ENCODE results near the gene CERS6.
"Not testable (repeated sequence)": the region's sequence is repeated elsewhere in the genome, so short reads cannot be mapped to it uniquely, and the experiment has no call there.

CERS6 gene, protein sequence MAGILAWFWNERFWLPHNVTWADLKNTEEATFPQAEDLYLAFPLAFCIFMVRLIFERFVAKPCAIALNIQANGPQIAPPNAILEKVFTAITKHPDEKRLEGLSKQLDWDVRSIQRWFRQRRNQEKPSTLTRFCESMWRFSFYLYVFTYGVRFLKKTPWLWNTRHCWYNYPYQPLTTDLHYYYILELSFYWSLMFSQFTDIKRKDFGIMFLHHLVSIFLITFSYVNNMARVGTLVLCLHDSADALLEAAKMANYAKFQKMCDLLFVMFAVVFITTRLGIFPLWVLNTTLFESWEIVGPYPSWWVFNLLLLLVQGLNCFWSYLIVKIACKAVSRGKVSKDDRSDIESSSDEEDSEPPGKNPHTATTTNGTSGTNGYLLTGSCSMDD

GRCh38 chr2:168455645-168456520, at the start of gene CERS6:
Gene CERS6, plus strand, starts transcription at chr2:168456272. Its CDS starts 177 bp downstream, at chr2:168456449.
- DNase-seq (ENCODE audit: low read depth), result peak; percentile 62

DNA sequence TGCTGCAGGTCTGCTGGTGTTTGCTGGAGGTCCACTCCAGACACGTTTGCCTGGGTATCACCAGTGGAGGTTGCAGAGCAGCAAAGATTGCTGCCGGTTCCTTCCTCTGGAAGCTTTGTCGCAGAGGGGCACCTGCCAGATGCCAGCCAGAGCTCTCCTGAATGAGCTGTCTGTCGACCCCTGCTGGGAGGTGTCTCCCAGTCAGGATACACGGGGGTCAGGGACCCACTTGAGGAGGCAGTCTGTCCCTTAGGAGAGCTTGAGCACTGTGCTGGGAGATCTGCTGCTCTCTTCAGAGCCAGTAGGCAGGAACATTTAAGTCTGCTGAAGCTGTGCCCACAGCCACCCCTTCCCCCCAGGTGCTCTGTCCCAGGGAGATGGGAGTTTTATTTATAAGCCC, 43.8 kb upstream of the CERS6 start:
- DNase-seq (ENCODE audit: low read depth), result not testable (repeated sequence)

- DNase-seq (ENCODE audit: low read depth), result not testable (repeated sequence)
Measured at GRCh38 chr2:168413101-168413500, 43.0 kb upstream of the CERS6 start.

DNA sequence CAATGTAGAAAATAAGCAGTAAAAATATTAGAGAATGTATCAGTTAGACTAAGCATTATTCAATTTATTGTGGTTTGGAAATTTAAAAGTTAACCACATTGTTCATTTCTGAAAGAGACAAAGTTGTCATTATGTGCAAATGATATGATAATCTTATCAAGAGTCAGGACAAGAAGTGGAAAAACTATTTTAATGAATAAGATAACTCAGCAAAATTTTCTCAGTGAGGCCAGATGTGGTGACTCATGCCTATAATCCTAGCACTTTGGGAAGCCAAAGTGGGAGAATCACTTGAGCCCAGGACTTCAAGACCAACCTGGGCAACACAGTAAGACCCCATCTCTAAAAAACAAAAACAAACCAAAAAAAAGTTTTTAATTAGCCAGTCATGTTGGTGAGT, 39.5 kb upstream of the CERS6 start:
- no peak for DNase-seq (ENCODE audit: low read depth)

DNA sequence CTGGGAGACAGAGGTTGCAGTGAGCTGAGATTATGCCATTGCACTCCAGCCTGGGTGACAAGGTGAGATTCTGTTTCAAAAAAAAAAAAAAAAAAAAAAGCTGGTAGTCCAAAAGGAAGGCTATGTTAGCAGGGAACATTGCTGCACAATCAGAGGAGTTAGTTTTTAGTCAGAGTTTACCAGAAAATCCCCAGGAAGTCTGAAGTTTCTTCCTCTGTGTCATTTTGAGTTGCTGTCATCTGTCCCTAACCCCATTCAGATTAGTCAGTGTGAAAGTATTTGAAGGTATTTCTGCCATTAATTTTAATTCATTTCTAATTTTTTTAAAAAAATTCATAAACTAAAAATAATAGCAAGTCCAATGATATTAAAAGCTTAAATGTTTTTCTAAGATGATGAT, 33.5 kb upstream of the CERS6 start:
- no peak for DNase-seq (ENCODE audit: low read depth)

DNA sequence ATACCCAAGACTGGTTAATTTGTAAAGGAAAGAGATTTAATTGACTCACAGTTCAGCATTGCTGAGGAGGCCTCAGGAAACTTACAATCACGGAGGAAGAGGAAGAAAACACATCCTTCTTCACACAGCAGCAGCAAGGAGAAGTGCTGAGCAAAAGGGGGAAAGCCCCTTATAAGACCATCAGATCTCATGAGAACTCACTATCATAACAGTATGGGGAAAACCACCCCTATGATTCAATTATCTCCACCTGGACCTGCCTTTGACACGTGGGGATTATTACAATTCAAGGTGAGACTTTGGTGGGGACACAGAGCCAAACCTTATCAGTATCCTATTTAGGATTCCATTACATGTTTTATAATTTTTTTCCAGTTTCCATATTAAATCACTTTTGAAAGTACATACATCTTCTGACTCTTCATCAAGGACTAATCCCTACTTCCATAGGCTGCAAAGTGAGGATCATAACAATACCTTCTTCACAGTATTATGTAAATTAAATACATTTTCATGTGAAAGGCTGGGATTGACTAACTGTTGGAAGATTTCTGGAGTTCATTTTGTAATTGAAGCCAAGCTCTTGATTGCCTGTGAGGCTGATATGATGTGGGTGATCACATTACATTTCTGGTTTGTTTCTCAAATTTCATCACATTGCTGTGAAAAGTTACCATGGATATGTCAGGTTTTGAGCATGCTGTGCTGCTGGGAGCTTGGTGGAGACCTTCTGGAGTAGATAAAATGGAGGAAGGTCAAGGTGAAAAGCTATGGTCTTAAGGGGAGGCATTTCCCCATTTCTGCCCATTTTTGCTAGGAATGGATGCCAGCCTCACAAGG, 31.7 kb upstream of the CERS6 start:
- DNase-seq (ENCODE audit: low read depth), result no peak

GRCh38 chr2:168424971-168425370, 31.1 kb upstream of the CERS6 start:
- no peak for DNase-seq (ENCODE audit: low read depth)

GRCh38 chr2:168426861-168427260, 29.2 kb upstream of the CERS6 start:
- no peak for DNase-seq (ENCODE audit: low read depth)

- no peak for DNase-seq (ENCODE audit: low read depth)
Measured at GRCh38 chr2:168427451-168427850, 28.6 kb upstream of the CERS6 start.

GRCh38 chr2:168428431-168428830, 27.6 kb upstream of the CERS6 start:
- DNase-seq (ENCODE audit: low read depth), result no peak

DNA sequence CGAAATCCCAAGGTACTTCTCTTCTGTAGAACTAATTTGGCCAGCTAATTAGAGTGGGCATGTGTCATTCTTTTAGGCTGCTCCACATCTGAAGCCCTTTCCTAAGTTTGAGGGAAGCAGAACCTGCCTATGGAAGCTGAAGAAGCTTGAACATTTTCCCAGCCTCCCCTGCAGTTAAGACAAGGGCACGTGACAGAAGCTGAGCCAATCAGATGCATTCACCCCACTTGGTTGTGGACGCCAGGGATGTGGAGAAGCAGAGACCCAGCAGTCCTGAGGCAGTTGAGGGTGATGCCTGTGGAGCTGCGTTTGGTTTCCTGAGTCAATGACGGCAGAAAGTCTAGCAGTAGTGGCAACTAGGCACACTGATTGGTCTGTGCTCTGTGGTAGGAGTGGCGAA, 26.1 kb upstream of the CERS6 start:
- DNase-seq (ENCODE audit: low read depth), result no peak

- no peak for DNase-seq (ENCODE audit: low read depth)
Measured at GRCh38 chr2:168430431-168430830, 25.6 kb upstream of the CERS6 start.

GRCh38 chr2:168431301-168432024, 24.6 kb upstream of the CERS6 start:
- no peak for DNase-seq (ENCODE audit: low read depth)

DNA sequence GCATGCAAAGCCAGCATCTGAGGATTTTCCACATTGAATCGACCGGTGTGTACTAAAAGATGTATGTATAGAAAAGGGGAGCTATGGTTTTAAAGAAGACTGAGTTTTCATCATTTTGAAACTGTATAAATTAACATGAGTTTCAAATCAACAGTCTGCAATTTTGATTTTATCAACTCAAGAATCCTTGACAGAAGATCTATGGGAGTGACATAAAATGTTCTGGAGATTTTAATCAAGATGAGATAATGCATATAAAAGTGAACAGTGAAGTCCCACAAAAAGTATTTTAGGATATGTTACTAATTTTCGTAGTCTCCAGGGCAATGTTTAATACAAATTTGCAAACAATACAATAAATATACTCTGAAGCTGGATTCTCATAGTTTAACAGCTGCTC, 24.0 kb upstream of the CERS6 start:
- DNase-seq (ENCODE audit: low read depth), result no peak

- no peak for DNase-seq (ENCODE audit: low read depth)
Measured at GRCh38 chr2:168432565-168433186, 23.4 kb upstream of the CERS6 start.

DNA sequence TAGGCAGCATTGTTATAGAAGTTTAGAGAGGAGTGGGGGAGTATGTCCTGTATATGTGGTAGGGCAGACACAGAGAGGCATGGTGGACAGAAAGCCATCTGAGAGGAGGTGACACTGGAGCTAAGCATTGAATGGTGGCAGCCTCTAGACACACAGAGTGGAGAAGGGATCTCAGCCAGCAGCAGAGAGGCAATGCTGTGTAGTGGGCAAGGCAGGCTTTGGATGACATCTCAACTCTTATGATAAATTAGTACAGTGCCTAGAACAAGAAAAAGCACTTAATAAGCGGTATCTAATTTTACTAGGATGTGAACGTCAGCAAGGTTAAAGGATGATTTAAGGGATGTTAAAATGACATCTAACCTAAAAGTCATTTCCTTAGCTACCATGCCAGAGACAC, 22.5 kb upstream of the CERS6 start:
- no peak for DNase-seq (ENCODE audit: low read depth)

DNA sequence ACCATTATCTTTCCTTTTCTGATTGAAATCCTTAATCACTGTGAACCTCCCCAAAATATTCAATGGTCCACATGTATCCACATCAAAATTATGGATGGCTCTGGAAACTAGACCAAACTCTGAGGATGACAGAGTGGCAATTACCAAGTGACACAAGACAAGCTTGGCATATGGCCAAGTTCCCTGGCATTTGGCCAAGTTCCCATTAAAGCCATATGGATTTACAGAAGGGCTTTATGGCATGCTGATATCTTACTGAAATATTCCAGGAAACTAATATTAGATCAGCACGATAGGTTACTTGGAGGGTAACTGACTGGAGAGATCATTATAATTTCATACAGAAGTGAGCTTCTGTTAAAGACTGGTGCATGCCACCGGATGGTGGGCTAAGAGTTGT, 21.9 kb upstream of the CERS6 start:
- DNase-seq (ENCODE audit: low read depth), result no peak

GRCh38 chr2:168436840-168437239, 19.2 kb upstream of the CERS6 start:
- no peak for DNase-seq (ENCODE audit: low read depth)

DNA sequence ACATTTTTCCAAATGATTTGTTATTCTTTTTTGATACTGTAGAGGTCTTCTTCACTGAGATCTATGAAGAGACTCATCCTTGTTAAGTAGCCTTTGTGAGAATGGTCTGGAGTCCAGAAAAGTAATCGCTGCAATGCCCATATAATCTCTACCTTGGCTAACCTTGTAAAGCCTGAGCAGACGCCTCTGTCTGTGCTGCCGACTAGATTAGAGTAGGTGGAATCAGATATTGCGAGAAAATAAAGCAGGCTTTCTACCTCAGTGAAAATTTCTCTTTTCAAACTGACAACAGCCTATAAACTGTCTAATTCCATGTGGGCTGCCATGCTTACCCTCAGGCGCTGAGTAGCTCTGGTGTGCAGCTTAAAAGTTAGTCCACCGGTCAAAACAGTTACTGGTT, 17.5 kb upstream of the CERS6 start:
- no peak for DNase-seq (ENCODE audit: low read depth)

DNA sequence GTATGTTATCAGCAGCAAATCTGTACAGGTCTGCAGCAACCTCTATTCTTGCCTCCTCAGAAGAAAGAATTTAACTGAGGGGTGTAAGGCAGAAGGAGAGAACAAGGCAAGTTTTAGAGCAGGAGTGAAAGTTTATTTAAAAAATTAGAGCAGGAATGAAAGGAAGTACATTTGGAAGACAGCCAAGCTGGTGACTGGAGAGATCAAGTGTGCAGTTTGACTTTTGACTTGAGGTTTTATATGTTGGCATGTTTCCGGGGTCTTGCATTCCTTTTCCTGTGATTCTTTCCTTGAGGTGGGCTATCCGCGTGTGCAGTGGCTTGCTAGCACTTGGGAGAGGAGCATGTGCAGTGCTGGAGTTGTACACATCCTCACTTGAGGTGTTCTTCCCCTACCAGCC, 16.5 kb upstream of the CERS6 start:
- no peak for DNase-seq (ENCODE audit: low read depth)

DNA sequence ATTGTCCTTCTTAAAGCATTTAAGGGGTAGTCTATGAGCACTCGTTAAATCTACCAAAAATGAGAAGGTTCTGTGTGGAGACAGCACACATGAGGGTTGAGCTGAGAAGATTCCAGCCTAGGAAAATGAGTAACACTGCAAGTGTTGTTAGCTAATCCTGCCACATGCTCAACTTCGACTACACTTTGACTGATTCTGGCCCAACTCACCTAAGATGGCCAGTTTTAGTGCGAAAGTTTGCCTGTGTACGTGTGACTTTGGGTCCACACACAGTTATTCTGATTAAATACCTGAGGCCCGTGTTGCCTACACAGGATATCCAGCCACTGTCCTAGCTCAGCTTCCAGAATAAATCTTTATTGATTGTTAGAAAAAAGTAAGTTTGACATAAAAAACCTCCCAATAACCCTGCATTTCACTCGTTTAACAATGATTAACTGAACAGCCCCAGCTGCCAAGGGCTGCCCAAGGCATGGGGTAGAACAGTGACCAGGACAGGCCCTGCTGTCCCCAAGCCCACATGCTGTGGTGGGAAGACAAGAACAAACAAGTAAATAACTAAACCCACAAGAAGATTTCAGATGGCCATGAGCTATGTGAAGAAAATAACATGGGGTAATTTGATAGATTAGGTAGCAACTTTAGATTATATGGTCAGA, 14.7 kb upstream of the CERS6 start:
- DNase-seq (ENCODE audit: low read depth), result no peak
